ENCODE results near the gene PTPN2.

The PTPN2 gene

GRCh38 chr18:12857991-12858544, 26.0 kb downstream of the PTPN2 start:
- DNase-seq (ENCODE audit: low read depth in 2 of 2): no peak

DNA sequence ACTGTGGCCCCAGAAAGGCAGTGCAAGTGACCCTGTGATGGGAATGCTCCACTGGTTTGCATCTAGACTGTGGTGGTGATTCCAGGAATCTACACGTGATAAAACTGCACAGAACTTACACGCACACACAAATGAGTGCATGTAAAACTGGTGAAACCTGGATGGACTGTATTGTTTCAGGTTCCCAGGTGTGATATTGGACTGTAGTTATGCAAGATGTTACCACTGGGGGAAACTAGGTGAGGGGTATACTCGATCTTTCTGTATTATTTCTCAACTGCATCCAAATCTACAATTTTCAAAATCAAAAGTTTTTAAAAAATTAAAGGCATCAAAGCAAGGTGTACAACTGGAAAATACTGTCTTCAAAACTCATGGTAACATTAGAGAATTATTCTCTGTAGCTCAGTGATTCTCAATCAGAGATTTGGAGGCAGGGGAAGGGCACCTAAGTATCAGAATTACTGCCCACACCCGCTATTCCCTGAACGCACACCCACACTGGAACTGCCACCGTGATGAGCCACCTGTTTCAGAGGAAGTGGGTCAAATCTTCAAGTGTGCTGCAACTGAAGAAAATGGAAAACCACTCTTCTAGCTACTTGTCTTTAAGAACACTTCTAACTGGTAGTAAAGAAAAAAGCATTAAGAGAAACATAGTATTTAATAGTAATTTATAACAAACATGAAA, 26.7 kb downstream of the PTPN2 start:
- DNase-seq (ENCODE audit: low read depth in 2 of 2): peak in 1 of 2 donors; percentile 14

DNA sequence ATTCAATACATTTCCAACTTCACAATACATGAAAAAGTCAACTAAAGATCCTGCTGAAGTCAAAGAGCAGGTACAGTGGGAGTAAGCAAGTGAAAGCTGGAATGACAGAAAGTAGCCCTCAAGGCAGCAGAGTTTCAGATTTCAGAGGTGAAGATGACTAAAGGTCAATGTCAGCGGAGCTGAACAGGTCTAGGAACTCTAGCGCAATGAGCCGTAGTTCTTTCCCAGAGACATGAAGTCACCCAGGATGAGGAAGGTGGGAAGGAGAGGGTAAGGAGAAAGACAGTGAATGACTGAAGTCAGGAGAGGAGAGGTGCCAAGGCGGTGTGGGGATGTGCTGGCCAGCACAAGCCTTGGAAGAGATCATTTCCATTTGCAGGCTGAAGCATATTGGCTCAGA, 28.1 kb downstream of the PTPN2 start:
- DNase-seq (ENCODE audit: low read depth in 2 of 2): no peak

- DNase-seq (ENCODE audit: low read depth in 2 of 2): no peak
These were observed 31.3 kb downstream of the PTPN2 start for GRCh38 chr18:12852566-12853315.

DNA sequence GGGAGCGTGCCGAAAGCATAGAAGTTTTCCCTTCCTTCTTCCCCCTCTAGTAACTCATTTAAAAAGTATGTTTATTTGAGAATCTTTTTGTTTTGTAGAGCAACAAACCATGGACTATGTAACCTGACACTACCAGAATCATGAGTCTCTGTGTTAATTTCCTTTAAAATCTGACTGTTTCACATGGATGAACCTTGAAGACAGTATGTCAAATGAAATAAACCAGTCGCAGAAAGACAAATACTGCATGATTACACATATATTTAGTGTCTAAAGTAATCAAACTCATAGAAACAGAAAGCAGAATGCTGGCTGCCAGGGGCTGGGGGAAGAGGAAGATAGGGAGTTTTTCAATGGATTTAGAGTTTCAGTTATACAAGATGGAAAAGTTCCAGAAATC, 32.3 kb downstream of the PTPN2 start:
- DNase-seq (ENCODE audit: low read depth in 2 of 2): no peak

DNA sequence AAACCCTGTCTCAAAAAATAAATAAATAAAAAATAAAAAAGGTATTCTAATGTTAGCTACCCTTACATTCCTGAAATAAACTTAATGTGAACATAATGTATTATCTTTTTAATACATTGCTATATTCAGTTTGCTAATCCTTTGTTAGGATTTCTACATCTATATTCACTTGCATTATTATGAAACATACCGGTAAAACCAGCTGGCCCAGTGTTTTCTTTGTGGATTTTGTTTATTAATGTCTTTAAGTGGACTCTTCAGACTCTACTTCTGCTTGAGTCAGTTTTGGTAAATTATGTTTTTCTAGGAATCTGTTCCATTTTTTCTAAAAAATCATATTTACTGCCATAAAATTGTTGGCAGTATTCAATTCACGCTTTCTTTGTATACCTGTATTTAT, 34.5 kb downstream of the PTPN2 start:
- no peak for DNase-seq (ENCODE audit: low read depth in 2 of 2)

DNA sequence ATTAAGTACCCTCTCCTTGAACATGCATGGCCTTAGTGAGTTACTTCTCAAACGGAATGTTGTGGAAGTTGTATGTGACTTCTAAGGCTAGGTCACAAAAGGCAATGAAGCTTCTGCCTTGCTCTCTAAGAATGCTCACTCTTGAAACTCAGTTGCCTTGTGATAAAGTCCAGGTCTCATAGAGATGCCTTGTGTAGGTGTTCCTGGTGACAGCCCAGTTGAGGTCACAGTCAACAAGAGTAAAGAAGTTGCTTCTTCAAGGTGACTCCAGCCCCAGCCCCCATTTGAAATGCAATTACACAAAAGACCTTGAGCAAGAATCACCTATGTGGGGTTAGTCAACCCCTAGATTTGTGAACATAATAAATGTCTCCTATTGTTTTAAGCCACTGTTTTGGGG, 35.6 kb downstream of the PTPN2 start:
- DNase-seq (ENCODE audit: low read depth in 2 of 2): no peak

GRCh38 chr18:12844391-12844790, 39.6 kb downstream of the PTPN2 start:
- no peak for DNase-seq (ENCODE audit: low read depth in 2 of 2)

GRCh38 chr18:12843420-12844350, 40.4 kb downstream of the PTPN2 start:
- DNase-seq (ENCODE audit: low read depth in 2 of 2): no peak

DNA sequence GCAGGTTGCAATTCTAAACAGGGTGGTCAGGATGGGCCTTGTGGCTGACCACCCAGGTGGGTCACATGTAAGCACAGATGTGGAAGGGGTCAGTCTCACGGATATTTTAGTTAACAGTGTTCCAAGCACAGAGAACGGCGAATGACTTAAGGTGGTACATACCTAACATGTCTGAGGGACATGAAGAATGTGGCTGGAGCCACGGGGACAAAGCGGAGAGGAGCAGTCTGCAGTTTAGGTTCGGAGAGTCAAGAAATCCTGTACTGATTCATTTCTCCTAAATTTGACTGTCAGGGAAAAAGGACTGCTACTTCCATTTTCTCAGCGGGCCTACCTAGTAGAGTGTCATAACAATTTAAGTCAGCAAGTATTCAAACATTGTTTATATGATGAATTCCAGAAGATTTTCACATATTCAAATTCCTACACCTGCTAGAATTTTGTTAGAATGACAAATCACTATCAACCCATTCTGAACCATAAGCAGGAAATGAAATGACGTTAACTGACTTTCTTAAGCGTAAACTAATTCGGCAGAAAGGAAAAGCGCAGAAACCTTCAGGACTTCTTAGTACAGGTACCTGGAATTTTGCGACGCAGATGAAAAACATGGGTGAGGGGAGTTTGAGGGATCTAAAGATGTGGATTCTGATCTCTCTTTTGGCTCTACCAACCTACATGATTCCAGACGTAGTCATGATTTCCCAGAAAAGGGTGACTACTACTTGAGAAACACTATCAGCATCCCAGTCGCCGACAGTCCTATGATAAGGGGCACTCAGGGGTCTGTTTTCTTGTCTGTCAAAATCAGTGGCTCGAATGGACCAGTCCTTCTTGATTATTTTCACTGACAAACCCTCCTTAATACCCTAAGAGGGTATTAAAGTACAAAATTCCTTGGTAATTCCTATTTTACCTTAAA, 41.3 kb downstream of the PTPN2 start:
- DNase-seq (ENCODE audit: low read depth in 2 of 2): no peak

- no peak for DNase-seq (ENCODE audit: low read depth in 2 of 2)
These were observed 43.0 kb downstream of the PTPN2 start for GRCh38 chr18:12841070-12841469.

- DNase-seq (ENCODE audit: low read depth in 2 of 2): no peak
These were observed 43.7 kb downstream of the PTPN2 start for GRCh38 chr18:12840382-12840781.

- peak in 1 of 2 donors; percentile 21 for DNase-seq (ENCODE audit: low read depth in 2 of 2)
These were observed 44.4 kb downstream of the PTPN2 start for GRCh38 chr18:12839526-12840196.

DNA sequence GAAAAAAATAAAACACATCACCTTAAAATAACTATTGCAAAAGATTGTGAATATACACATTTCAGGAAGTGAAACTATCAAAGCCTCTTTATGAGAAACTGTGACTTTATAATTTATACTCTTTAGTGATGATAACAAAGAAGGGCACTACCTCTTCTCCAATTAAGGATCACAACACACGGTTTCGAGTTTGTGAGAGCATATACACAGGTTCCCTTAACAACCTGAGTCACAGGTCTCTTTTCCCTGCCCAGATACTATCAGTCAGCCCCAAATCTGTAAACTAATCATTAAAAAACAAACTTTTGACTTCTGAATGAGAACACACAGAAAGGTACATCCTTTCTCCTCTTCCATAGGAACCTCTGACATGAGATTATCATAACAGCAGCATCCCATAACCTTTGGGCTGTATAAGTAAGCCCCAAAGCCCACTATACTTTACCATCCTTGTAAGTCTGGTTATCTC, 44.9 kb downstream of the PTPN2 start:
- DNase-seq (ENCODE audit: low read depth in 2 of 2): no peak

DNA sequence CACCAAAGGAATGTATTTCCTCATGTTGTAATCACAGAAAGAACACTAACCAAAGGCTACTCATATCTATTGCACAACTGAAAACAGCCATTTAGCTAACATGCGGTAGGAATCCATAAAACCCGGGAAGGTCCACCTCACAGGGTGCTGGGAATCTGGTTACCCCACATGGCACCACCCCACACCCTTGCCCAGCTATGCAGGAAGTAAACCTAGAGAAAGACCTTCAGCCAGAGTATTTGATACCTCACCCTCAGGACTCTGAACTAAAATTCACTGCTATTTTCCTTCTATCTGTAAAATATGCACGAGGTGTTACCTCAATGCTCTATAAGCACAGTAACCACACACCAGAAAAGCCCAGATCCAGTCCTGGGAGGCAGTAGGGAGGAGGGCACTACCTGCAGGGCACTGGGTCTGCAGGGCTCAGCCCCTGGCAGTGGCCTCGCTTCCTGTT, 45.8 kb downstream of the PTPN2 start:
- no peak for DNase-seq (ENCODE audit: low read depth in 2 of 2)

DNA sequence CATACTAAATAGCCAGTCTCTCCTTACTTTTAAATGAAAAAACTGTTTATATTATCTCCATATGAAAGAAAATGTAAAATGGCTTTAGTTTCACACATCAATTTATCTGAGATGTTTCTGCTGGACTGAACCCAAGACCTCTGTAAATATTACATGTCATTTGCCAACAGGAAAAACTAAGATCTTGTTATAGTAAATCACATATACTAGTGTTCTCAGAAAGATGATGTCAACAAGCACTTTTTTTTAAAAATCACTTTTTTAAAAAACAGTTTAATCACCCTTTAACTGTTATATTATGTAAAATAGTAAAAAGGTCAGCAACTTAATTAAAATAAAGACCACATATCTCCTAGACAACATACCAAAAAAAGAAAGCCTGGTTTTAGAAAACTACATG, 46.3 kb downstream of the PTPN2 start:
- DNase-seq (ENCODE audit: low read depth in 2 of 2): no peak

DNA sequence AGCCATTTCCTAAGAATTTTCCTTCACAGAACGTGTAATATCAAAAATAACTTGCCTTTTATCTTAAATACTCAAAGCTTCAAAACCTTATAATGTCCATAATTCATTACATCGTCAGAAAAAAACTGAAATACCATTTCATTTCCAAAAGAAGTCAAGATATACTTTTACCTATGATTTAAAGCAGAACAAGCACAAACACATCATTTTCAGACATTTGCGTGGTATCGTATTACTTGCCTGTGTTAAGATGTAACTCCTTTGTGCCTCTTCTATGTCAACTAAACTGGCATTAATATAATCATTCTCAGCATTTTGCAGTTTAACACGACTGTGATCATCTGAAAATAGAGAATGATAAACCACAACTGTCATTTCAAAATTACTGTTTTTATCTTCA, 47.5 kb downstream of the PTPN2 start:
- DNase-seq (ENCODE audit: low read depth in 2 of 2): no peak

GRCh38 chr18:12828116-12829051, 55.7 kb downstream of the PTPN2 start:
- no peak for DNase-seq (ENCODE audit: low read depth in 2 of 2)

DNA sequence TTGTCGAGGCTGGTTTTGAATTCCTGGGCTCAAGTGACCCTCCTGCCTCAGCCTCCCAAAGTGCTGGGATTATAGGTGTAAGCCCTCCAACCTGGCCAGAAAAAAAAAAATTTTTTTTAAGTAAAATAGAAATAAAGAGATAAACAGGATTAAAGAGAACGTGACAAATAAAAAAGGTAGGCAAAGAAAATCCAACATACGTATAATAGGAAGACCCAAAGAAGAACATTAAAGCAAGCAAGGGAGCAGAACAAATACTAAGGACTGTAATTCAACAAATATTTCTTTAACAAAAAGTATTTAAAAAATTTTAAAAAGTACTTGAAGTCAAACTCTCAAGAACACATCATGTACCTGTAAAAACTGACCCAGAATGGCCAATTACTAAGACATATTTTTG, 56.4 kb downstream of the PTPN2 start:
- DNase-seq (ENCODE audit: low read depth in 2 of 2): no peak
